Memory B cell (primary cell): ENCODE data around the gene CERS4.

Experiments
- ATAC-seq: fragments of 150-1000 bp; cut with Tn5 transposase; 2 replicates; pipeline ENCODE4 v1.10.0; 2021; ENCODE audit warnings: low read depth, mild to moderate bottlenecking, moderate library complexity
- DNase-seq, 2 donors: peaks; one replicate each; pipeline ENCODE4 v3.0.0; 2022; ENCODE audit warnings: low spot score in 2 of 2
- H3K27ac Mint-ChIP-seq: one replicate; pipeline ENCODE4 v1.8.0; 2022; ENCODE audit warnings: mild to moderate bottlenecking, moderate library complexity, mixed read lengths
- H3K27me3 Mint-ChIP-seq: one replicate; pipeline ENCODE4 v1.8.0; 2022; ENCODE audit warnings: mixed read lengths
- H3K36me3 Mint-ChIP-seq: one replicate; pipeline ENCODE4 v1.8.0; 2022; ENCODE audit warnings: mild to moderate bottlenecking, mixed read lengths
- H3K4me1 Mint-ChIP-seq: one replicate; pipeline ENCODE4 v1.8.0; 2022; ENCODE audit warnings: mixed read lengths
- H3K4me3 Mint-ChIP-seq: one replicate; pipeline ENCODE4 v1.8.0; 2022; ENCODE audit warnings: mild to moderate bottlenecking, moderate library complexity, mixed read lengths
- H3K9me3 Mint-ChIP-seq: one replicate; pipeline ENCODE4 v1.8.0; 2022; ENCODE audit warnings: mixed read lengths

The CERS4 gene

DNA sequence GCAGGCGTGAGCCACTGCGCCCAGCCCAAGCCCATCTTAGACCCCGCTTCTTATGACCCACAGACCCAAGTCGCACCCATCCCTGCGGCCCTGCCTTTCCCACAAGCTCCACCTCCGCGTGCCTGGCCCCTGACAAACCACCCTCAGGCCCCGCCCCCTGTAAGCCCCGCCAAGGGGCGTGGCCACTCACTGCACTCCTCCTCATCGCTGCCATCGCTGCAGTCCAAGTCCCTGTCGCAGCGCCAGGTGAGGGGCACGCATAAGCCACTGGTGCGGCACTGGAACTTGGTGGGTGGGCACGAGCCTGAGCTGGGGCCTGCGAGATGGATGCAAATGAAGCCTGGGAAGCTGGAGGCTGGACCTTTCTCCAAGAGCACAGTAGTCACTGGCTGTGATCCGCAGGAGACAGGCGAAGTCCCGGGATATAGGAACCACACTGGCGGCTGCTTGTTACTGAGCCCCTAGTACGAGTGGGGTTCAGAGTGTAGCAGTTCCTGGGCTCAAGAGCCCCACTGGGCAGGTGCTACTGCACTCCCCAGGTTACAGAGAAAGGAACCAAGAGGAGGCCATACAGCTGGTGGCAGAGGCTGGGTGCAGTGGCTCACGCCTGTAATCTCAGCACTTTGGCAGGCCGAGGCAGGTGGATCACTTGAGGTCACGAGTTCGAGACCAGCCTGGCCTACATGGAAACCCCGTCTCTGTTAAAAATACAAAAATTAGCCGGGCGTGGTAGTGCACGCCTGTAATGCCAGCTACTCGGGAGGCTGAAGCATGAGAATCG, 95.9 kb downstream of the CERS4 start:
- H3K36me3 Mint-ChIP-seq, result peaks cover 4% of the 10 kb centered on the region
- ATAC-seq (no peak), DNase-seq (peak in 1 of 2 donors; percentile 9)
- H3K4me3 Mint-ChIP-seq, result no peak overlapping the region
- H3K4me1 Mint-ChIP-seq, result peaks cover 13% of the 10 kb centered on the region
- no peaks in the 10 kb centered on the region for H3K27me3 Mint-ChIP-seq
- no peaks in the 10 kb centered on the region for H3K9me3 Mint-ChIP-seq
- no peak overlapping the region for H3K27ac Mint-ChIP-seq

DNA sequence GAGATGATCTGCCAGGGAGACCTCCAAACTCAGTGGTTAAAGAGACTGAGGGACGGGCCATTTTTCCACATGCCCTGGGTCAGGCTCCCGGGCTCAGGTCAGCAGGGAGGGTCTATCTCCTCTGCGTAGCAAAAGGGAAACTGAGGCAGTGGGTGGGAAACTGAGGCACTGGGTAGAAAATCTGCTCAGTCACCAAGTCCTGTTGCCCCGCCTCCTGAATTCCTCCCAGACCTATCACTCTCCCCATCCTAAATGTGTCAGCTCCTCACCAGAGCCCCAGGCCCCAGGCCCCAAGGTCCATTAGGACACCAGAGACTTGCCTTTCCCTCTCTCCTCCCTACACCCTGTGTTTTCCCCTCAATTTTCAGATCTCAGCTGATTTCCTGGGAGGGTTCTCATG, 96.6 kb downstream of the CERS4 start:
- ATAC-seq (no peak), DNase-seq (peak in 1 of 2 donors; percentile 9)
- Mint-ChIP-seq H3K36me3 (peaks cover 4% of the 10 kb centered on the region), H3K27me3 (no peaks in the 10 kb centered on the region), H3K4me3 (no peak overlapping the region), H3K27ac (no peak overlapping the region), H3K4me1 (peaks cover 13% of the 10 kb centered on the region), H3K9me3 (no peaks in the 10 kb centered on the region)

DNA sequence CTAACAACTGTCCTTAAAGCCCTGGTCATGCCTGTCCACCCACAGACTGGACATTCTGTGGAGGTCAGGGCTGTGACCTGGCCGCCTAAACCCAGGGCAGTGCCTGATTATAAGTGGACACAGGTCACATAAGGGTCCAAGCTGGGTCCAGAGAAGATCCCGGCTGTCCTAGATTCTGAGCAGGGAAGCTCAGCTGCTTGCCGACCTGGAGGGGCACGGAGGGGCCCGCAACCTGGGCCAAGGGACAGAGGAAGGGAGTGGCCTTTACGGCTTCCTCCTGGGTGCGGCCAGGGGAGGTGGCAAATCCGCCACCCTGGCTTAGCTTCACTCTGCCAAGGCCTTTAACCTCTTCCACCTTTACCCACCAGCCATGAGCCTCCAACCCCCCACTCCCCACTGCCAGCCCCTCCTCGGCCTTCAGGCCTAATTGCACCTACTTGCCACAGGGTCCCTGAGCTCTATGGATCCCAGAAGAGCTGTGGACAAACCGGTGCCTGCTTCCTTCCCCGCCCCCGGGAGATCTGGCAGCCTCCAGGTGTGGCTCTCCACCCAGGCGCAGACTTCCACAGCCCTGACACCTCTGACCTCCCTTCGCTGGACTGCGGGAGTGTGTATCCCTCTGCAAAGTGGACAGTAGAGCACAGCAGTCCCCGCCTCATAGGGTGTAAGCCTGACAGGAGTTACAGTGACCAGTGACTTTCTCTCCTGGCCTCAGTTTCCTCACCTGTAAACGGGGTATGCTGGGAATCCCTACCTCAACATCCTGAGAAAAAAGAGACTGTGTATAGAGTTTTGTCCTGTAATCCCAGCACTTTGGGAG, 97.3 kb downstream of the CERS4 start:
- H3K27me3 Mint-ChIP-seq, result no peaks in the 10 kb centered on the region
- DNase-seq (peak in 1 of 2 donors; percentile 11), ATAC-seq (no peak)

DNA sequence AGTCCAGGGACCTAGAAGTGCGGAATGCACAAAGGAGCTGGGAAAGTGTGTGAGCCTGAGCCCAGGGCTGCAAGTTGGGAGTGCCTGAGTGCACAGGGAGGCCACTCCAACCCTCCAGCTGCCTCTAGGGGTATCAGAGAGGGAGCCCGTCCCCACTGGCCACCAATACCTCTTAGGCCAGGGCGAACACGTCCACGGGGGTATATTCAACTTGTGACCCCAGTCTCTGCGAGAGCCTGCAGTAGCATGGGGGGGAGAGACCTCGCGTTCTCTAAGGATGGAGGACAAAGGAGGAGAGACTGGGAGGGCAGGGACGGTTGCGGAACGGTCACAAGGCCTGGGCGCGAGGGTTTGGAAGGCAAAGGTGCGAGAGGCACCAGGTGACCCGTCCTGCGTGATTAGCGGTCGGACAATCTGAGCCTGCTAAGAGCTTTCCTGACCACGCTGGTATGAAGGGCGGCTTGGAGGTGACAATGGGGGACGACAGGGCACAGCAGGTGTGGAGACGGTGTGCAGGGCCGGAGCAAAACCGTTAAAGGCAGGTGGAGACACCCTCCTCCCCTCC, 98.3 kb downstream of the CERS4 start:
- H3K36me3 Mint-ChIP-seq, result peaks cover 8% of the 10 kb centered on the region
- no peaks in the 10 kb centered on the region for H3K27me3 Mint-ChIP-seq
- ATAC-seq (no peak), DNase-seq (no peak)
- H3K4me1 Mint-ChIP-seq, result peaks cover 13% of the 10 kb centered on the region
- no peaks in the 10 kb centered on the region for H3K9me3 Mint-ChIP-seq
- H3K4me3 Mint-ChIP-seq, result peak overlapping the region; percentile 87
- peak overlapping the region; percentile 60 for H3K27ac Mint-ChIP-seq

More for the DNA sequence above, 97.3 kb downstream of the CERS4 start:
- H3K27ac Mint-ChIP-seq, result no peak overlapping the region
- peak overlapping the region; percentile 87 for H3K4me3 Mint-ChIP-seq
- H3K36me3 Mint-ChIP-seq, result peaks cover 6% of the 10 kb centered on the region
- no peaks in the 10 kb centered on the region for H3K9me3 Mint-ChIP-seq
- H3K4me1 Mint-ChIP-seq, result peaks cover 13% of the 10 kb centered on the region

DNA sequence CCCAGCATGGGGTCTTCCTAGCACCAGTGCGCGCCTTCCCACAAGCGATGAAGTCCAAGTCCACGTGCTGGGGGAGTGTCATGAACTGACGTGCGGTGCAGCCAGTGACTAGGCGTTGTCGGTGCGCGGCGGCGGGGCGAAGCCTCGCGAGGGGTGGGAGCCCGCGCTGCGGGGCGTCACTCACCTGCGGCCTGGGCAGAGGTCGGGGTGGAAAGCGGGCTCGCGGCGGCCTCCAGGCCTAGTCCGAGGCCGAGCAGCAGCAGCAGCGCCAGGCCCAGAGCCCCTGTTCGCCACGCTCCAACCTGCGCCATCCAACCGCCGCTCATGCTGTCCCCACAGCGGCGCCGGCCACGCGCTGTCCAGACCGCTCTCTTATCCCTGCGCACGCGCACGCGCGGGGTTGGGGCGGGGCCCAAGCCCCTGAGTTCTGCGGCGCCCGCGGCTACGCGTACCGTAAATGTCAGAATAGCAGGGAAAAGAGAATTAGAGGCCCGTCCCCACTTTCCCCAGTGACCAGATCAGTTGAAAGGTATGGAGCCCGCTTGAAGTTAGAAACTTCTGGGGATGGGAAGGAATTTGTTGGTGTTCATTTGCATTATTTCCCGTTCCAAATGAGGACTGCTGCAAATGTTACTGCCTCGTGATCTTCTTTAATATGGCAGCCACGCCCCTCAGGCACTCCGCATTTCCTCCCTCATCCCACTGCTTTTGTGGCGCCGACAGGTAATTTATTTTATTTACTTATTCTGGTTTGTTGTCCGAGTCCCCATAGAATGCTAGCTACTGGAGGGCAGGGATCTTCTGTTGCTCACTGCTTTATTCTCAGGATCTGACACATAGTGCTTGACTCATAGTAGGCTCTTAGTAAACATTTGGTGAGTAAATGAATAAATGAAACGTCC, 99.0 kb downstream of the CERS4 start, which contains the start of gene CD320:
CD320 (minus strand) TSS at position 394 of the 902 bp plus-strand sequence; CDS start at position 326, 68 bp downstream.
- peak within 1 kb of the TSS; percentile 60 for H3K27ac Mint-ChIP-seq
- H3K27me3 Mint-ChIP-seq, result no peaks in the 10 kb centered on the region
- ATAC-seq (peak; percentile 89), DNase-seq (peak; percentile 72 to 91)
- peak within 1 kb of the TSS; percentile 87 for H3K4me3 Mint-ChIP-seq
- peaks cover 13% of the 10 kb centered on the region for H3K4me1 Mint-ChIP-seq
- no peaks in the 10 kb centered on the region for H3K9me3 Mint-ChIP-seq
- H3K36me3 Mint-ChIP-seq, result peaks cover 8% of the 10 kb centered on the region

DNA sequence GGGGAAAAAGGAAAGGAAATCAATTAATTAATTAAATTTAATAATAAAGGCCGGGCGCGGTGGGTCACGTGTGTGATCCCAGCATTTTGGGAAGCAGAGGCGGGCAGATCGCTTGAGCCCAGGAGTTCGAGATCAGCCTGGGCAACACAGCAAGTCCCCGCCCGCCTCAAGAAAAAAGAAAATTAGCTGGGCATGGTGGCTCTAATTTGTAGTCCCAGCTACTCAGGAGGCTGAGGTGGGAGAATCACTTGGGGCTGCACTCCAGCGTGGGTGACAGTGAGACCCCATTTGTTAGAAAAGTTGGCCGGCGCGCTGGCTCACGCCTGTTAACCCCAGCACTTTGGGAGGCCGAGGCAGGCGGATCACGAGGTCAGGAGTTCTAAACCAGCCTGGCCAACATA, 99.7 kb downstream of the CERS4 start:
- Mint-ChIP-seq H3K36me3 (peaks cover 8% of the 10 kb centered on the region), H3K27ac (peak overlapping the region; percentile 60), H3K4me3 (peak overlapping the region; percentile 87), H3K9me3 (no peaks in the 10 kb centered on the region), H3K4me1 (peaks cover 13% of the 10 kb centered on the region), H3K27me3 (no peaks in the 10 kb centered on the region)
- ATAC-seq (no peak), DNase-seq (peak in 1 of 2 donors; percentile 9)

DNA sequence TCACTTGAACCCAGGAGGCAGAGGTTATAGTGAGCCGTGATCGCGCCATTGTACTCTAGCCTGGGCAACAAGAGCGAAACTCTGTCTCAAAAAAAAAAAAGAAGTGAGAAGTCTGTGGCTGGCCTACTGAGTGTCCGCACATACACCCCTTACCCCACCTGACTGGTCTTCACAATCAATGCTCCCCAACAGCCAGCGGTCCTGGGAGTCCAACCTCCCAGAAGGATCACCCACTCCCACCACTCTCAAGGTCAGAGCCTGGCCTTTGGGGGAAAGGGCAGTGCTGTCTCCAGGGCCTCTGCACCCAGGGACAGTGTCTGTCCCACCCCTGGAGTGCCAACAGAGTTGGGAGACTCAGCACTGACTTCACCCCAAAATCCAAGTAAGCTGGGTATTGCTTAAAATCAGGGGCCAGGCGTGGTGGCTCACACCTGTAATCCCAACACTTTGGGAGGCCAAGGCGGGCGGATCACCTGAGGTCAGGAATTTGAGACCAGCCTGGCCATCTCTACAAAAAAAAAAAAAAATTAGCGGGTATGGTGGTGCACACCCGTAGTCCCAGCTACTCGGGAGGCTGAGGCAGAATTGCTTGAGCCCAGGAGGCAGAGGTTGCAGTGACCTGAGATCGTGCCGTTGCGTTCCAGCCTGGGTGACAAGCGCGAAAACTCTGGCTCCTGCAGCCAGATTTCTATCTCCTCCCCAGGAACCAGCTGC, 101.3 kb downstream of the CERS4 start:
- H3K4me3 Mint-ChIP-seq, result no peak overlapping the region
- H3K27ac Mint-ChIP-seq, result no peak overlapping the region
- peak in 1 of 2 donors; percentile 9 for DNase-seq
- no peaks in the 10 kb centered on the region for H3K9me3 Mint-ChIP-seq
- no peaks in the 10 kb centered on the region for H3K27me3 Mint-ChIP-seq
- H3K4me1 Mint-ChIP-seq, result peaks cover 13% of the 10 kb centered on the region
- peaks cover 11% of the 10 kb centered on the region for H3K36me3 Mint-ChIP-seq
- ATAC-seq, result no peak

DNA sequence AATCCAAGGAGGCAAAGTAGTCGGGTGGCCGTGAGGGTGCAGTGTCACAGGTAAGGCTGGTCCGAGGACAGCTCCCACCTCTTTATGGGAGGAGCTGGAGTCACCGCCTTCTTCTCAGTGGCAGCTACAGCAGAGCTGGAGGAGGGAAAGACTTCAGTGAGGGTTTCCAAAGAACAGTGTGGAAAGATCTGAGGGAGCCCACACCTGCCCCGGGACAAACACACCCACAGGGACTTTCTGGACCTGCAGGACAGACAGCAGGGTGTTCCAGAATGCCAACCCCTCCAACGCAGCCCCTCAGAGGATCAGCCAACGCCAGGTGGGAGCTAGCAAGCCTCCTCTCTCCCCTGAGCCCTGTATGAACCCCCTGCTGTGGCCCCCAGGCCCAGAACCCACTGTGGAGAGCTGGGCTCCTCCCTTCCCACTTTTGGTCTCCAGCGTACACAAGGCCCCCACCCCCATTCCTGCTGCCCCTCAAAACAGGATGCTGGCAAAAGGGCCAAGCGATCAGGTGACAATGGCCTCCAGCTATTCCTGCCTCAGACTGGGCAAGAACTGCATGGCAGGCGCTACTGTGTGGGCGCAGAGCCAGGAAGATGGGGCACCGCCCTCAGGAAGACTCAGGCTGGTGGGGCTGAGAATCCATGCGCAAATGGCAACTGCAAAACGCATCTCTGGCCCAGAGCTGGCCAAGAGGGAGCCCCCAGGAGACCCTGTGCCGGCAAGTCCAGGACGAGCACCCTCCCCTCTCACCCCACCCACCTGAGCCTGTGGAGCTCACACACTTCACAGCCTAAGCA, 102.5 kb downstream of the CERS4 start:
- H3K9me3 Mint-ChIP-seq, result no peaks in the 10 kb centered on the region
- H3K36me3 Mint-ChIP-seq, result peaks cover 16% of the 10 kb centered on the region
- DNase-seq (no peak), ATAC-seq (no peak)
- H3K27ac Mint-ChIP-seq, result no peak overlapping the region
- H3K4me3 Mint-ChIP-seq, result no peak overlapping the region
- peaks cover 11% of the 10 kb centered on the region for H3K4me1 Mint-ChIP-seq
- H3K27me3 Mint-ChIP-seq, result no peaks in the 10 kb centered on the region
